ENCODE data around the gene ROM1. TPM values are rescaled to one million over a fixed set of nuclear protein-coding genes. Genes with fewer than 3 reads are reported as not detected.
"Not testable (repeated sequence)": the region's sequence is repeated elsewhere in the genome, so short reads cannot be mapped to it uniquely, and the experiment has no call there.

Gene ROM1
- total RNA-seq, 1 donor from 2014 or later: 2.1 TPM

DNA sequence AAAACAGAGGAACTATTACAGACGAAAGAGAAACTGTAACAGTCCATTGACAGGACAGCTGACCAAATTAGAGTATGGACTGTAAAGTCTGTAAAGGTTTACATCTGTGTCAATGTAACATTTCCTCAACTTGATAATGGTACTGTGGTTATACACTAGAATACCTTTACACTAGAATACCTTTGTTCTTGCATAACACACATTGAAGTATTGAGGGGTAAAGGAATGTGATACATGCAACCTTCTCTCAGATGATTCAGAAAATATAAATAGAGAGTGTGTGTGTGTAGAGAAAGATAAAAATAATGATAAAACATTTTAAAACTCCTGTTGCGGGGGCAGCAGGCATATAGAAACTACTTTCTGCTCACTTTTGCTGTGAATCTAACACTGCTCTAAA, 33.8 kb upstream of the ROM1 start:
- H3K4me3 Mint-ChIP-seq (ENCODE audit: unreplicated experiment): no peak overlapping the region
- H3K9me3 Mint-ChIP-seq (ENCODE audit: unreplicated experiment): no peaks in the 10 kb centered on the region
- TF ChIP-seq, protein P1, sequence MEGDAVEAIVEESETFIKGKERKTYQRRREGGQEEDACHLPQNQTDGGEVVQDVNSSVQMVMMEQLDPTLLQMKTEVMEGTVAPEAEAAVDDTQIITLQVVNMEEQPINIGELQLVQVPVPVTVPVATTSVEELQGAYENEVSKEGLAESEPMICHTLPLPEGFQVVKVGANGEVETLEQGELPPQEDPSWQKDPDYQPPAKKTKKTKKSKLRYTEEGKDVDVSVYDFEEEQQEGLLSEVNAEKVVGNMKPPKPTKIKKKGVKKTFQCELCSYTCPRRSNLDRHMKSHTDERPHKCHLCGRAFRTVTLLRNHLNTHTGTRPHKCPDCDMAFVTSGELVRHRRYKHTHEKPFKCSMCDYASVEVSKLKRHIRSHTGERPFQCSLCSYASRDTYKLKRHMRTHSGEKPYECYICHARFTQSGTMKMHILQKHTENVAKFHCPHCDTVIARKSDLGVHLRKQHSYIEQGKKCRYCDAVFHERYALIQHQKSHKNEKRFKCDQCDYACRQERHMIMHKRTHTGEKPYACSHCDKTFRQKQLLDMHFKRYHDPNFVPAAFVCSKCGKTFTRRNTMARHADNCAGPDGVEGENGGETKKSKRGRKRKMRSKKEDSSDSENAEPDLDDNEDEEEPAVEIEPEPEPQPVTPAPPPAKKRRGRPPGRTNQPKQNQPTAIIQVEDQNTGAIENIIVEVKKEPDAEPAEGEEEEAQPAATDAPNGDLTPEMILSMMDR (IDR thresholded peaks at IDR 0.05; ENCODE audit: unreplicated experiment): no peak
- DNase-seq (ENCODE audit: low spot score): no peak
- H3K27me3 Mint-ChIP-seq (ENCODE audit: unreplicated experiment): peaks cover 13% of the 10 kb centered on the region
- peaks cover 23% of the 10 kb centered on the region for H3K36me3 Mint-ChIP-seq (ENCODE audit: low read depth, unreplicated experiment)
- peaks cover 40% of the 10 kb centered on the region for H3K4me1 Mint-ChIP-seq (ENCODE audit: unreplicated experiment)
- H3K27ac Mint-ChIP-seq (ENCODE audit: unreplicated experiment): no peak overlapping the region

DNA sequence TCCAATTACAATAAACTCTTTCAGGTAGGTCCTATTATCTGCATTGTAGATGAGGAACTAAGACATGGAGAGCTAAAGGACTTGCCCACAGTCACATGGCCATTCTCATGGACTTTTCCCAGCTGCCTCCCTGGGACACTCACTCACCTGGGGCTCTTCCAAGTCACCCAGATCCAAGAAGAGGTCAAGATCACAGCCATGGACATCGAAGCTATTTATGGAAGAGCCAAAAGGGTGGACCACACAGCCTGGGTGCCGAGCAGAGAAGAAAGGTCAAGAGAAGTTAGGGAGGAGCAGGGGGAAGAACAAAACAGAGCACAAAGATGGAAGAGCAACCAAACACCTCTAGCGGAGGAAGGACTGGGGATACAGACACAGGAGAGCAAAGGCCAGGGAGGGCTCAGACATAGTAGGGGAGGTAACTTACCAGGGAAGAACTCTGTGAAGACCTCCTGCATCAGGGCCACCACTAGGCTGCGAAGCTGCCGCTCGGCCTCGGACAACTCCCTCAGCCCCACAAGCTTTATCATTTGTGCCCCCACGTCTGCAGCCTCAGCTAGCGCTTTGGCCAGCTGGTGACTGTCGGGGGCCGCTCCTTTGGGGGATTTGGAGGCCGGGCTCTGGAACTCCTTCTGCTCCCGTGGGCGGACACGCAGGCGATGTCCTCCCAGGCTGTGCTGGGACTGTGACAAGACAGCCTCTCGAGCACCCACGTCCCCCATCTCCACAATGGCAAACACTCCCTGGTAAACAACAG, 31.9 kb upstream of the ROM1 start:
- Mint-ChIP-seq H3K9me3 (ENCODE audit: unreplicated experiment) (no peaks in the 10 kb centered on the region), H3K27ac (ENCODE audit: unreplicated experiment) (no peak overlapping the region), H3K27me3 (ENCODE audit: unreplicated experiment) (peaks cover 10% of the 10 kb centered on the region), H3K36me3 (ENCODE audit: low read depth, unreplicated experiment) (peaks cover 17% of the 10 kb centered on the region), H3K4me1 (ENCODE audit: unreplicated experiment) (peaks cover 23% of the 10 kb centered on the region), H3K4me3 (ENCODE audit: unreplicated experiment) (peak overlapping the region; percentile 58)
- TF ChIP-seq, protein P1 (IDR thresholded peaks at IDR 0.05; ENCODE audit: unreplicated experiment): no peak
- DNase-seq (ENCODE audit: low spot score): no peak

DNA sequence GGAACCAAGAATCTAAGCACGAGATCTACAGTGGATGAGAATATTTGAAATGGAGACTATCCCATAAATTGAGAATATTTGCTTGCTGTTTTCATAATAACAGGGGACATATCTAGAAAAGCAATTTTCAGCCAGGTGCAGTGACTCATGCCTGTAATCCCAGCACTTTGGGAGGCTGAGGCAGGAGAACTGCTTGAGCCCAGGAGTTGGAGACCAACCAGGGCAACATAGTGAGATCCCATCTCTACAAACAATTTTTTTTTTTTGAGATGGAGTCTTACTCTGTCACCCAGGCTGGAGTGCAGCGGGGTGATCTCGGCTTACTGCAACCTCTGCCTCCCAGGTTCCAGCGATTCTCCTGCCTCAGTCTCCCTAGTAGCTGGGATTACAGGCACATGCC, 31.3 kb upstream of the ROM1 start:
- not testable (repeated sequence) for DNase-seq (ENCODE audit: low spot score); H3K27ac Mint-ChIP-seq (ENCODE audit: unreplicated experiment); H3K9me3 Mint-ChIP-seq (ENCODE audit: unreplicated experiment); H3K4me3 Mint-ChIP-seq (ENCODE audit: unreplicated experiment)
- Mint-ChIP-seq H3K36me3 (ENCODE audit: low read depth, unreplicated experiment) (peaks cover 13% of the 10 kb centered on the region), H3K27me3 (ENCODE audit: unreplicated experiment) (peaks cover 10% of the 10 kb centered on the region), H3K4me1 (ENCODE audit: unreplicated experiment) (peaks cover 17% of the 10 kb centered on the region)

DNA sequence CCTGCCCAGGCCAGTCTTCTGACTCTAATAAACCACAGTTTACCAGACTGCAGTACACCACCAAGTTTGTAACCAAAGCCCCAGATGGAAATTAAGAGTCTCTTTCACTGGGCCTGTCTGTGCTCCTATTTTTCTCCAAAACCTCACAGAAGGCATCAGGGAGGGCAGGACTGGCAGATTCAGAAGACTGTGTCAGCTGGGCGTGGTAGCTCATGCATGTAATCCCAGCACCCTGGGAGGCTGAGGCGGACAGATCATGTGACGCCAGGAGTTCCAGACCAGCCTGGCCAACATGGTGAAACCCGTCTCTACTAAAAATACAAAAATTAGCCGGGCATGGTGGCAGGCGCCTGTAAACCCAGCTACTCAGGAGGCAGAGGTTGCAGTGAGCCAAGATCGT, 27.7 kb upstream of the ROM1 start:
- H3K36me3 Mint-ChIP-seq (ENCODE audit: low read depth, unreplicated experiment): peaks cover 12% of the 10 kb centered on the region
- H3K27ac Mint-ChIP-seq (ENCODE audit: unreplicated experiment); H3K4me1 Mint-ChIP-seq (ENCODE audit: unreplicated experiment); H3K4me3 Mint-ChIP-seq (ENCODE audit: unreplicated experiment); DNase-seq (ENCODE audit: low spot score); H3K9me3 Mint-ChIP-seq (ENCODE audit: unreplicated experiment); H3K27me3 Mint-ChIP-seq (ENCODE audit: unreplicated experiment): not testable (repeated sequence)

DNA sequence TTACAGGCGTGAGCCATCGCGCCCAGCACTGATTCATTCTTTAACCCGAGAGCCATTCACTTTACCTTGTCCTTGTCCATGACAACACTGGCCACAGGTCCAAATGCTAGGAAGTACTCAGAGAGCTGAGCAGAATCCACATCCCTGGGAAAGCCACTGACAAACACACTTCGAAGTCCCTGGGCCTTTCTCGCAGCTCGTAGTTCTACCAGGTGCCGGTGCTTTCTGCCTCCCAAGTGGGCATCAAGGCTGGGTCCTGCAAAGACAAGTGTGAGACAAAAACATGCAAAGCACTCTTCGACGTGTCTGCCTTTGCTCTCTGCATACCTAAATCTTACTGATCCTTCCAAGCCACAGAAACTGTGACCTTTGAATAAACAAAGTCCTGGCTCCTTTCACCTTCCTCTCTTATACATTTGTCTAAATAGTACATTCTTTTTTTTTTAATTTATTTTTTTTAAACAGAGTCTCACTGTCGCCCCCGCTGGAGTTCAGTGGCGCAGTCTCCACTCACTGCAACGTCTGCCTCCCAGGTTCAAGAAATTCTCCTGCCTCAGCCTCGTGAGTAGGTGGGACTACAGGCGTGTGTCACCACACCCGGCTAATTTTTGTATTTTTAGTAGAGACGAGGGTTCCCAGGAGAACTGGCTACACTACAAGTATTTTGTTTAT, 24.0 kb upstream of the ROM1 start:
- H3K27ac Mint-ChIP-seq (ENCODE audit: unreplicated experiment): no peak overlapping the region
- TF ChIP-seq, protein P1 (IDR thresholded peaks at IDR 0.05; ENCODE audit: unreplicated experiment): peak; percentile 51

More for the DNA sequence above, 24.0 kb upstream of the ROM1 start:
- Mint-ChIP-seq H3K36me3 (ENCODE audit: low read depth, unreplicated experiment) (peaks cover 12% of the 10 kb centered on the region), H3K27me3 (ENCODE audit: unreplicated experiment) (peaks cover 5% of the 10 kb centered on the region), H3K4me1 (ENCODE audit: unreplicated experiment) (peaks cover 20% of the 10 kb centered on the region), H3K4me3 (ENCODE audit: unreplicated experiment) (no peak overlapping the region), H3K9me3 (ENCODE audit: unreplicated experiment) (no peaks in the 10 kb centered on the region)
- no peak for DNase-seq (ENCODE audit: low spot score)
